GM12892 (cell line): ENCODE data around the gene ME2.

Experiments
- POLR2AphosphoS5 ChIP-seq: IDR thresholded peaks from 2 replicates; pipeline ENCODE4 v1.6.1; 2011; ENCODE audit warnings: low read depth, low read length, control low read depth
- TAF1 ChIP-seq: IDR thresholded peaks from 2 replicates; pipeline ENCODE4 v1.6.1; 2011; ENCODE audit warnings: low read depth, mild to moderate bottlenecking, control low read depth, low read length, borderline replicate concordance

DNA sequence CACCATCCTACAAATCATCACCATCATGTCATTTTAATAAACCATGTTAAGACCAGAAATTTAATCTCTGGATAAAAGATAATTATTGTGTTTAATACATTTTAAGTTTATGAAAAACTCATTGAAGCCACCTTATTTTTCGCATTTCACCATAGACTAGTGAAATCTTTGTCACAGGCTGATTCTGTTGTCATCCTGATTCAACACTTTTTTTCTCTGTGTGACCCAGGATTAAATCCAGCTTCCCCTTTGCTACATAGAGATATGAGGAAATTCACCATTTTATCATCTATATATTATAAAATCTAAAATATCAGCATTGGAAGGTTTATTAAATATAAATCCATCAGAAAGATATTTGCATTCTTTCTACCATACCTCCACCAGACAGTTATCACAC is 29.9 kb upstream of the ME2 start:
- TF ChIP-seq POLR2AphosphoS5 (no peak), TAF1 (no peak)
